ENCODE results near the gene WDR27.

WDR27 gene

DNA sequence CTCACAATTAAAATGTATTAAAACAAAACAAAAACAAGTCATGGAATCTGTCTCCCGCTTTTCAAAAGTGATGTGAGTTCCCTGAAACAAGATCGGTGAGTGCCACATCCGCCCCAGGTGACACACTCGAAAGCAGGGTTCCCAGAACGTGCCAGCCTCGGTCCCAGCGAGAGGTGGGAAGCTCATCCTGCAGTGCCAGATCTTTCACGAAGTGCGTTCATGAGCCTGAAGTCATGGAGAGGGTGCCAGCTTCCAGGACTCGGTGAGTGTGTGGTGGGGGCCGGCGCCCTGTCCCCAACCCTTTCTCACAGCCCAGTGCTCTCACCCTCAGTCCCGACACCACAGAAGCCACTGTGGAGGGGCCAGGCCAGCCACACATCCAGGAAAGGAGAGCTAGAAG, 127.4 kb downstream of the WDR27 start:
- Histone ChIP-seq H3K36me3 (ENCODE audit: insufficient read depth, low read length) (no peaks in the 10 kb centered on the region), H3K9me3 (ENCODE audit: insufficient read depth, low read length, severe bottlenecking) (no peaks in the 10 kb centered on the region), H3K4me3 (ENCODE audit: low read depth in 1 of 2, low read length in 2 of 2) (no peak overlapping the region), H2AFZ (ENCODE audit: low read depth, low read length) (no peak overlapping the region), H3K27ac (ENCODE audit: low read length) (no peak overlapping the region), H3K4me2 (ENCODE audit: insufficient read depth, low read length) (no peak overlapping the region), H4K20me1 (ENCODE audit: insufficient read depth, low read length) (no peaks in the 10 kb centered on the region; the same call in 1 of the 2 replicates), H3K9ac (ENCODE audit: low read depth, low read length) (no peak overlapping the region), H3K4me1 (ENCODE audit: insufficient read depth, low read length) (no peaks in the 10 kb centered on the region), H3K79me2 (ENCODE audit: insufficient read depth, low read length) (no peaks in the 10 kb centered on the region), H3K27me3 (ENCODE audit: insufficient read depth, low read length, poor library complexity) (no peaks in the 10 kb centered on the region)
- TF ChIP-seq CTCF (IDR thresholded peaks at IDR 0.05; ENCODE audit: borderline replicate concordance, extremely low read depth, low read length, poor library complexity, severe bottlenecking) (no peak), EZH2 (IDR thresholded peaks at IDR 0.05; ENCODE audit: borderline replicate concordance, low read depth, low read length, severe bottlenecking) (no peak)
- DNase-seq (no peak), ATAC-seq (ENCODE audit: insufficient read depth, low read depth) (no peak)

DNA sequence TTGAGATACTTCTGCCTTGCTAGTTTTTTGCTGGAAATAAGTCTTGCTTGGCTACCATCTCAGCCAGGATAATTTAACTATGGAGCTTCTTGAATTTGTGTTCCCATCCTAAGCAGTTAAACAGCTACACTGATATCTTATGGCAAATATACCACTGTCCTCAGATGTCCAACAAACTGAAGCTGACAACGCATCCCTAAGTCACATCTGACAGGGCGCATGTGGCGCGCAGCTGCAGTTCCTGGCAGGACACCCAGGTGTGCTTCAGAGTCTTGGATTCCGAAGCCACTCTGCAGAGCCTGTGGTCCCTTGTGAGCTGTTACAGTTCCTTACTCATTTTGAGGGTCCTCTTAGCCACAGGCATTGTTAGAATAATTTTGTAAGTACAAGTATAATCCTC, 127.9 kb downstream of the WDR27 start:
- no peaks in the 10 kb centered on the region for H3K4me1 ChIP-seq (ENCODE audit: insufficient read depth, low read length)
- no peaks in the 10 kb centered on the region for H3K27me3 ChIP-seq (ENCODE audit: insufficient read depth, low read length, poor library complexity)
- TF ChIP-seq EZH2 (IDR thresholded peaks at IDR 0.05; ENCODE audit: borderline replicate concordance, low read depth, low read length, severe bottlenecking) (no peak), CTCF (IDR thresholded peaks at IDR 0.05; ENCODE audit: borderline replicate concordance, extremely low read depth, low read length, poor library complexity, severe bottlenecking) (no peak)
- H3K36me3 ChIP-seq (ENCODE audit: insufficient read depth, low read length), result no peaks in the 10 kb centered on the region
- no peaks in the 10 kb centered on the region; the same call in 1 of the 2 replicates for H4K20me1 ChIP-seq (ENCODE audit: insufficient read depth, low read length)
- no peak overlapping the region for H3K4me3 ChIP-seq (ENCODE audit: low read depth in 1 of 2, low read length in 2 of 2)
- DNase-seq, result no peak
- H3K9me3 ChIP-seq (ENCODE audit: insufficient read depth, low read length, severe bottlenecking), result no peaks in the 10 kb centered on the region
- H3K4me2 ChIP-seq (ENCODE audit: insufficient read depth, low read length), result no peak overlapping the region
- H3K79me2 ChIP-seq (ENCODE audit: insufficient read depth, low read length), result no peaks in the 10 kb centered on the region
- ATAC-seq (ENCODE audit: insufficient read depth, low read depth), result no peak
- no peak overlapping the region for H3K27ac ChIP-seq (ENCODE audit: low read length)
- H2AFZ ChIP-seq (ENCODE audit: low read depth, low read length), result no peak overlapping the region
- no peak overlapping the region for H3K9ac ChIP-seq (ENCODE audit: low read depth, low read length)

DNA sequence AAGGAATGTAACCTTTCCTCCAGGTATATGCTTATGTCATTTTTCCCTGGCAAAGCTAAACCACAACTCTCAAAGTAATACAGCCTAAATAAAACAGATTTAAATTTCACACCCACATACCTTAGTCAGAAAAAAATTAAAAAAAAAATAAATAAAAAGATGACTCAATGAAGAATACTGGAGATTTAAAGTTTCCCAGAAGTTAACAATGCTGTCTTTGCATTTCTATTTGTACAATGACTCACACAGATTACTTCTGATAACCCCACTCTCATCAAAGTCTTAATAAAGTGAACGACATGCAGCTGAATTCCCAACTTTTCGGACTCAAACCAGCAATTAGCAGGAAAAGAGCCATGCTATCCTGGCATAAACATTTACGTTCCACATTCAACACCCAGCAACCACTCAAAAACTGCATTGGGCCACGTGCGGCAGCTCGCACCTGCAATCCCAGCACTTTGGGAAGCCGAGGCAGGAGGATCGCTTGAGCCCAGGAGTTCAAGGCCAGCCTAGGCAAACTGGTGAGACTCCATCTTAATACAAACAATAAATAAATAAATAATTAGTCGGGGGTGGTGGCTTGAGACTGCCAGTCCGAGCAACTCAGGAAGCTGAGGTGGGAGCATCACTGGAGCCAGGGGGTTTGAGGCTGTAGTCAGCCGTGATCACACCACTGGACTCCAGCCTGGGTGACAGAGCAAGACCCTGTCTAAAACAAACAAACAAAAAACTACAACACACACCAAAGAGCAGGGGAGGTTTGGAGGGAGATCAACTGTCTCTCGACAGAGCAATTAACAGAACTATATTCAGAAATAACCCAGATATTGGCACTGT, 130.5 kb downstream of the WDR27 start:
- Histone ChIP-seq H3K4me3 (ENCODE audit: low read depth in 1 of 2, low read length in 2 of 2) (no peak overlapping the region), H3K9me3 (ENCODE audit: insufficient read depth, low read length, severe bottlenecking) (no peaks in the 10 kb centered on the region), H3K4me2 (ENCODE audit: insufficient read depth, low read length) (no peak overlapping the region), H3K9ac (ENCODE audit: low read depth, low read length) (no peak overlapping the region), H3K27ac (ENCODE audit: low read length) (no peak overlapping the region), H3K79me2 (ENCODE audit: insufficient read depth, low read length) (no peaks in the 10 kb centered on the region), H4K20me1 (ENCODE audit: insufficient read depth, low read length) (no peaks in the 10 kb centered on the region; the same call in 1 of the 2 replicates), H3K36me3 (ENCODE audit: insufficient read depth, low read length) (no peaks in the 10 kb centered on the region), H3K4me1 (ENCODE audit: insufficient read depth, low read length) (no peaks in the 10 kb centered on the region), H2AFZ (ENCODE audit: low read depth, low read length) (no peak overlapping the region), H3K27me3 (ENCODE audit: insufficient read depth, low read length, poor library complexity) (no peaks in the 10 kb centered on the region)
- DNase-seq (no peak), ATAC-seq (ENCODE audit: insufficient read depth, low read depth) (no peak)
- TF ChIP-seq EZH2 (IDR thresholded peaks at IDR 0.05; ENCODE audit: borderline replicate concordance, low read depth, low read length, severe bottlenecking), result no peak
- TF ChIP-seq CTCF (IDR thresholded peaks at IDR 0.05; ENCODE audit: borderline replicate concordance, extremely low read depth, low read length, poor library complexity, severe bottlenecking), result no peak

Data from DND-41 (cell line).